H4 (cell line): ENCODE measurements around the gene LAYN. TPM values are rescaled to one million over a fixed set of nuclear protein-coding genes. Genes with fewer than 3 reads are reported as not detected.
A peak's percentile ranks its signal among the peaks of the same experiment; 100 is the strongest.

Experiments used
- DNase-seq: peaks from one replicate; pipeline ENCODE4 v3.0.0-alpha.2; 2015; ENCODE audit warnings: low spot score
- total RNA-seq: library from RNA; depleted of rRNA; stranded (reverse); fragments of >200 nt; shearing (Covaris generic); gene quantifications from 2 replicates; pipeline ENCODE4 v1.2.3, GENCODE V29; 2014; rRNA removed

LAYN gene
- total RNA-seq, 1 experiment from 2014 or later, result 34.3 TPM

- no peak for DNase-seq
Measured at GRCh38 chr11:111598148-111598547, 57.6 kb downstream of the LAYN start.

- no peak for DNase-seq
Measured at GRCh38 chr11:111598559-111598958, 58.0 kb downstream of the LAYN start.

GRCh38 chr11:111601636-111601978, 61.1 kb downstream of the LAYN start:
- no peak for DNase-seq

GRCh38 chr11:111601979-111602864, 61.7 kb downstream of the LAYN start, which contains the start of gene SIK2:
SIK2 (plus strand) TSS chr11:111602449; CDS start chr11:111602564, 115 bp downstream.
- peak; percentile 94 for DNase-seq

GRCh38 chr11:111602865-111603610, 62.5 kb downstream of the LAYN start:
- DNase-seq, result no peak

GRCh38 chr11:111603611-111604130, 63.2 kb downstream of the LAYN start:
- no peak for DNase-seq

- DNase-seq, result peak; percentile 17
Measured at GRCh38 chr11:111604392-111605009, 64.0 kb downstream of the LAYN start.

GRCh38 chr11:111605681-111606080, 65.2 kb downstream of the LAYN start:
- no peak for DNase-seq

GRCh38 chr11:111606986-111607385, 66.5 kb downstream of the LAYN start:
- DNase-seq, result no peak

- DNase-seq, result no peak
Measured at GRCh38 chr11:111607751-111608150, 67.2 kb downstream of the LAYN start.

Other genes starting within 250 kb of the LAYN start
- 2.3 TPM in 1 of 2 replicates, not detected in the other for gene POU2AF3, start 242.2 kb upstream of the LAYN start, total RNA-seq
- gene POU2AF1, start 161.4 kb upstream of the LAYN start, total RNA-seq, result not detected in 2 replicates
- gene BTG4, start 28.3 kb upstream of the LAYN start, total RNA-seq, result 0.15 TPM in 1 of 2 replicates, not detected in the other
- not detected in 2 replicates for gene HOATZ, start 25.9 kb upstream of the LAYN start, total RNA-seq
- gene SIK2, start 61.7 kb downstream of the LAYN start, total RNA-seq, result 7.7 and 8.9 TPM in 2 replicates
- 29.3 and 42.4 TPM in 2 replicates for gene PPP2R1B, start 225.7 kb downstream of the LAYN start, total RNA-seq